ENCODE results near the gene ELAPOR1.

DNA sequence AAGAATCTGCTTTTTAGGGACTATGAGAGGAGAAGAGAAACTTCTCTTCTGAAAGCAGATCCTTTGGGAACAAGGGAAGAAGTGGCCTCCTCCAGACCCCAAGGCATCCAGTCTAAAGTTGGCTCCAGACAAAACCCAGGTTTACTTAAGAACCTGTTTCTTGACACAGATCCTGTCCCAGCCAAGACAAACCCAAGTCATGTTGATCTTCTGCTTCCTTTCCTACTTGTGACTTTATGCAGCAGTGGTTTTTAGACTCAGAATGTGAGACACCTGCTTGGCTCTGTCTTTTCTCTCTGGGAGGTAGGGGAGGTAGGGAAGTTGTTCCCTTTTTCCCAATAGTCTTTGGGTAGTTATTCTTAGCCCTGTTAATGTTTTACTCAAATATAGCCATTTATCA, 38.3 kb downstream of the ELAPOR1 start:
- no peak for TF ChIP-seq CTCF (IDR thresholded peaks at IDR 0.05)
- TF ChIP-seq POLR2A (IDR thresholded peaks at IDR 0.05) = no peak

Measured in breast epithelium (tissue), 3 donors.